ENCODE measurements around the gene FAM234B.

DNA sequence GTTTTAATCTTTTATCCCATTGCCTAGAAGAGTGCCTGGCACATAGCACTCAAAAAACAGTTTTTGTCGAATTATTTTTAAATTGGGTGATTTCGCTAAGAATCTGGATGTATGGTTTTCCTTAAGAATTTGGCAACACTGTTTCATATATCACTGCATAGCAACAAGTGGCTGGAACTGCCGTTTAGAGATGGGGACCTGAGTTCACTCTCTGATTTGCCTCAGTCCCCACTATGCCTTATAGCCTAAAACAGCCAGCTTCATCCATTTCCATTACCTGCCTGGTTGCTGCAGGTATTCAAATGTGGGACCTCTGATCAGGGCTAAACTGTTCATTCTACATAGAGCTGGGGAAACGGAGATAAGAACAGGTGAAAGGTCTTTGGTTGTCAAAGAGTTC, 45.9 kb upstream of the FAM234B start:
- TF ChIP-seq, protein P1, sequence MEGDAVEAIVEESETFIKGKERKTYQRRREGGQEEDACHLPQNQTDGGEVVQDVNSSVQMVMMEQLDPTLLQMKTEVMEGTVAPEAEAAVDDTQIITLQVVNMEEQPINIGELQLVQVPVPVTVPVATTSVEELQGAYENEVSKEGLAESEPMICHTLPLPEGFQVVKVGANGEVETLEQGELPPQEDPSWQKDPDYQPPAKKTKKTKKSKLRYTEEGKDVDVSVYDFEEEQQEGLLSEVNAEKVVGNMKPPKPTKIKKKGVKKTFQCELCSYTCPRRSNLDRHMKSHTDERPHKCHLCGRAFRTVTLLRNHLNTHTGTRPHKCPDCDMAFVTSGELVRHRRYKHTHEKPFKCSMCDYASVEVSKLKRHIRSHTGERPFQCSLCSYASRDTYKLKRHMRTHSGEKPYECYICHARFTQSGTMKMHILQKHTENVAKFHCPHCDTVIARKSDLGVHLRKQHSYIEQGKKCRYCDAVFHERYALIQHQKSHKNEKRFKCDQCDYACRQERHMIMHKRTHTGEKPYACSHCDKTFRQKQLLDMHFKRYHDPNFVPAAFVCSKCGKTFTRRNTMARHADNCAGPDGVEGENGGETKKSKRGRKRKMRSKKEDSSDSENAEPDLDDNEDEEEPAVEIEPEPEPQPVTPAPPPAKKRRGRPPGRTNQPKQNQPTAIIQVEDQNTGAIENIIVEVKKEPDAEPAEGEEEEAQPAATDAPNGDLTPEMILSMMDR (IDR thresholded peaks at IDR 0.05) = no peak
- no peak for TF ChIP-seq EZH2 (IDR thresholded peaks at IDR 0.05; ENCODE audit: borderline replicate concordance, insufficient read depth, low read depth, low read length, poor library complexity, severe bottlenecking)
